ENCODE results near the gene PLS1.
A peak's percentile ranks its signal among the peaks of the same experiment; 100 is the strongest.

Gene PLS1

GRCh38 chr3:142644502-142644901 is 48.3 kb downstream of the PLS1 start:
- DNase-seq, result no peak

- DNase-seq, result no peak
Observed at GRCh38 chr3:142645236-142645793, 49.1 kb downstream of the PLS1 start.

GRCh38 chr3:142646020-142646785 is 50.0 kb downstream of the PLS1 start:
- no peak for DNase-seq

DNA sequence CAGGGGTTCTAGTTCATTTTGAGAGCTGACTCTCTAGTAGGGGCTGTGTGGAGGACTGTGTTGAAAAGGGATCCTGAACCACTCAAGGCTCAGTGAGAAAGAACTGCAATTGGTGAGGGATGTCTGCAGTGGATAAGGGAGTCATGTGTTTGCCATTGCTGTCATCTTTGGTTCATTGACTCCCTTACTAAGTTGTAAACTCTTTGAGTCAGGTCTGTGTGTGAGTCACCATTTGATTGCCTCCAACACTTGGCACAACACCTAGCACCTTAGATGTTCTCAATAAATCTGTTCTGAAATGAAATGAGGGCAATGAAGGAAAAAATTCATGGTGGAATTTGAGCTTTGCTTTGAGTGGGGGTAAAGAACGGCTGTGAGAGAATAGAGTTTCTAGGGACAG is 51.7 kb downstream of the PLS1 start:
- DNase-seq, result no peak

- DNase-seq, result no peak
Observed at GRCh38 chr3:142648950-142649349, 52.8 kb downstream of the PLS1 start.

- peak; percentile 45 for DNase-seq
Observed at GRCh38 chr3:142650001-142650693, 54.0 kb downstream of the PLS1 start.

- DNase-seq, result no peak
Observed at GRCh38 chr3:142651711-142652110, 55.5 kb downstream of the PLS1 start.

DNA sequence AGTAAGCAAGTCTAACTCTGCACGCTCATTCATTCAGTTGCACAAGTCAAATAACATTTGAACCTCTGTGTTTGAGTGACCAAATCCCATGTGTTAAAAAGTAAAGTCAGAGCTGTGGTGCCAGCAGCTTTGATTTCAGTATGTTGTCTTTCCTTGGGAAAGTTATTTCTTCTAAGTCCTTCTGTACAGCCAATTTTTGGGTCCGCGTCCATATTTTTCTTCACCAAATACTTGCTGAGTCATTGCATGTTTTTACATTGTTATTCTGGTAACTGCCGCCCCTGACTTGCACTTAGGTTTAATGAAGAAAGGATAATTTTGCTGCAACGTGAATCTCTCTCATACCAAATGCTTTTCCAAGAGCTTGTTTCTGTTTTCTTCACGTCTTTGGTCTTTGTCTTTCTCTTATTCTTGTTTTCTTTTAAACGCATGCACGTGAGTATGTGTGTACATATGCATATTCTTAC is 56.7 kb downstream of the PLS1 start:
- DNase-seq, result no peak

GRCh38 chr3:142656575-142656974 is 60.4 kb downstream of the PLS1 start:
- no peak for DNase-seq

DNA sequence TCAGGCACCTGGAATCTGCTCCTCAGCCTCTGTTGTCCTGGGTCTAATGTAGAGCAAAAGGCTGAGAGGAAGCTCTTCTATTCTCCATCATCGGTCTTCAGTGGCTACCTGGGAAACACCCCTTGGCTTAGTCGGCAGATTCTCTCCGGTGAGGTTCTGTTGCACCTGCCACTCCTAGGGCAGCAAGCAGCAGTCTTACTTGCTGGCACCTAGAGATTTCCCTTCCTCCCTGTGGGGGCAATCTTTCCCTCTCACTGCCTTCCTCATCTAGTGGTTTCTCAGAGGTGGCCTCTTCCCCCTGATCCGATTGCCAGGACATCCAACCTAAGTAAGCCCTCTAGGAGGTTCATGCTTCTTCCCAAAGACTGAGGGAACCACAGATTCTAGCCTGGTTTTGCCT is 60.8 kb downstream of the PLS1 start:
- no peak for DNase-seq

DNA sequence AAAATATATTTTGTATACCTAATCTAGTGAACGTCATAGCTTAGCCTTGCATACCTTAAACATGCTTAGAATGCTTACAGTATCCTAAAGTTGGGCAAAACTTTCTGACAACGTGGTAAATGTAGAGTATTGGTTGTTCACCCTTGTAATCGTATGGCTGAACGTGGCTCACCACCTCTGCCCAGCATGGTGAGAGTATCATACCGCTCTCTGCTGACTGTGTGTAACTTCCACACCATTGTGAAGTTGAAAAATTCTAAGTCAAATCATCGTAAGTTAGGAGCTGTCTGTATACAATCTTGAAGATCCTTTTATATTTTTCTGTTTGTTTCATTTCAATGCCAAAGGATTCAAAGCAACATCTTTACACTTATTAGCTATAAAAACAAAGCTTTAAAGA is 64.2 kb downstream of the PLS1 start:
- DNase-seq, result no peak

DNA sequence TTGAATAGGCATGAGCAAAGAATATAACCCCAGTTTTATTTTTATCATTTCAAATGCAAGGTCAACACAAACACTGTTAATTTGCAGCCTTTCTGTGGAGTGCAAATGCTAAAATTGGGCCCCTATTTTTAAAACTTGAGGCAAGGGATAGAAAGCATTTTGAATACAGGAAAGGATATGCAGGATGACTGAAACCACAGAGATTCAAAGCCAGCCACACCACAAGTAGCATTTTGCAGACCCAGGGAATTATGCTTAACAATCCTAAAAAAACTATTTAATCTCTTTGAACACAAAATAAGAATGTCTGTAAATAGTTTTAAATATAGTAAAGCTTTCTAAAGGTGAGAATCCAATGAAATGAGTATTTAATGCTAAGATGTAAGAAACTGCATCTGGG is 64.7 kb downstream of the PLS1 start:
- DNase-seq, result no peak

DNA sequence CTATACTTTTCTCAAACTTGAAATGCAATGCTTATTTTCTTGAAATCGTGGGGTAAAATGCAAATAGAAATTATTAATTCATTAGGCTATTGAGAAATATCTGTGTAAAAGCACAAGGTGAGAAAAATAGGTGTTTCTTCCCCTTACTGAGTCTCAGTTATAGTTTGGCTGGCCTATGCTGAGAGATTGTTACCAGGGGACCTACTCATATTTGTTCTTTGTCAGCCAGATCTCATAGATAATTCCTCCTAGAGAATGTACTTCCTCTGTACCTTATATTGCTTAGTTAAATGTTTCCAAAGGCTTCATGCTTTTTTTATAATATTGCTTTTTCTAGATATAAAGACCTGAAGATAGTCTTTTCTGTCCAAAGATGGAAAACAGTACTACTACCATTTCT is 67.7 kb downstream of the PLS1 start:
- DNase-seq, result no peak

GRCh38 chr3:142664311-142664710 is 68.1 kb downstream of the PLS1 start:
- DNase-seq, result no peak

DNA sequence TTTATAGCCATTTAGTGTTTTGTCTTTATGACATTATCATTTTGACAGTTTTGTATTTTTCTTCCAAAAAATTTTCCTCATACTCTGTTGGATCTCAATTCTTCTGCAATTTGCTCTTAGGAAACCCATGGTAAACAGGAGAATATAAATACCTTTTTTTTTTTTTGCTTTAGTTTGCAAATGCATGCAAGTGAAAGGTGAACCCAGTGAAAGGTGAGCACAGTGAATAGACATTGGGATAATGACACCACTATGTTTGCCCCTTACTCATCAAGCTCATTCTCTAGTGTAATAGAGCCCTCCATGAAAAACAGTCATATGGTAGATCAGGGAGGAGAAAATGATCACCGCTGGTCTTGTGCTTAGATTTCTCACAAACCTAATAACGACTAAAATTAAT is 68.6 kb downstream of the PLS1 start:
- no peak for DNase-seq

DNA sequence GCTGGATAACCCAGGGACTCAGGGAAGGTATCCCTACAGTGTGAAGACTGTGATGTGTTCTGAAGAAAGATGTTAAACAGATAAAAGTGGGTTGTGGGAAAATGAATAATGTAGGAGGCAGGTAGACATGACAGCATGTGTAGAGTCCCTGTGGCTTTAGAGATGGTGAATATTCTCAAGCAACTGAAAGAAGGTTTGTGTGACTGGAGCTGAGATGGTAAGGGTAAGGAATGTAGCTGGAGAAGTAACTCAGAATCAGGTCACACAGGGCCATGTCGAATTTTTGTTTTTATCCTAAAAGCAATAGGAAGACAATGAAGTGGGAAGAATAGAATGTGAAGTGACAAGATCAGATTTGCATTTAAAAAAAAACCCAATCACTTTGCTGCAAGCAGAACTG is 73.9 kb downstream of the PLS1 start:
- DNase-seq, result no peak

- no peak for DNase-seq
Observed at GRCh38 chr3:142676151-142676550, 80.0 kb downstream of the PLS1 start.

DNA sequence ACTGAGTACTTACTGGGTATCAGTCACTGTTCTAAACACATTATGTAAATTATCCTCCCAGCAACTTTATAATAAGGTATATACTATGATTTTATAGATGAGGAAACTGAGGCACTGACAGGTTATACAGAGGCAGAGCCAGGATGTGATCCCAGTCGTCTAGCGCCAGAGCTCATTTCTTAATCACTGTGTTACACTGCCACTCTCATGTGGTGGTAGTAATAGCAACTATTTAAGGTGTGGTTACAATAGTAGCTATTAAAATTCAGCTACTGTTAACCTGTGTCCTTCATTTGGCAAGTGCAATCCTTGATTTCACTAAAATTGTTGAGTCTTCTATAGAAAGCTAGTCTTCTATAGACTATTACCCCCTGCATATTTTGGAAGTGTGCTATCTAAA is 84.5 kb downstream of the PLS1 start:
- DNase-seq, result peak; percentile 13

DNA sequence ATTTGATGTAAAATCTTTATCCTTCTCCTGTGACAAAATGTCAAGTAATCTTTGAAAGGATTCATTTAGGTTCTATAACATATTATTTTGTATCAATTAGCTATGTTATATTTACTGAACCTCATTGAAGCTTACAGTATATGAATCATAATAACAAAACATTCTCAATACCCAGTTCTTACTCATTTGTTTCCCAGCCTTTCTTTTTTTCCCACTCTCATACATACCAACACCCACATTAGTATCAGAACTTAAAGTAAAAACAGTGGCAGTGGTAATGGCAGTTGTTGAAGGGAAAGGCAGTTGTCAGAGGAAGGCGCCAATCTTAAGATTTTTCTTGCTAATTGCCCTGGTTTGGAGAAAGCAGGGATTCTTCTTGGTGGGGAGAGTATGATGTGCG is 94.4 kb downstream of the PLS1 start:
- no peak for DNase-seq

DNA sequence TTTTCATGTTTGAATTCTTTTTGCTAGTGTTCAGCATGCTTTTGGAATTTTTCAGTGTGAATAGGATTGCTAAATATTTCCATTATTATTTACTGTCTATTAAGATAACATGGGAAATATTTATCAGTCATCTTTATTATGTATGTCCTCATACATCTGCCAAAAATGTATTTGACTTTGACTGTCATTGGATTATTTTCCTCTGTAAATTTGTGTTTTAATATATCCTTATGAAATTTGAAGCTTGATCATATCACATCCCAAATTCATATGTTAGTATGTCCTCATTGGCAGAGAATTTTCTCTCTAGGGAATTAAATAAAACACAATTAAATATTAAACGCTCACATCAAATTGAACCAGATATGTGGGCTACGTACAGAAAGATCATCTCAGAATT is 95.3 kb downstream of the PLS1 start:
- no peak for DNase-seq

GRCh38 chr3:142693136-142693853 is 97.1 kb downstream of the PLS1 start:
- DNase-seq, result no peak

DNA sequence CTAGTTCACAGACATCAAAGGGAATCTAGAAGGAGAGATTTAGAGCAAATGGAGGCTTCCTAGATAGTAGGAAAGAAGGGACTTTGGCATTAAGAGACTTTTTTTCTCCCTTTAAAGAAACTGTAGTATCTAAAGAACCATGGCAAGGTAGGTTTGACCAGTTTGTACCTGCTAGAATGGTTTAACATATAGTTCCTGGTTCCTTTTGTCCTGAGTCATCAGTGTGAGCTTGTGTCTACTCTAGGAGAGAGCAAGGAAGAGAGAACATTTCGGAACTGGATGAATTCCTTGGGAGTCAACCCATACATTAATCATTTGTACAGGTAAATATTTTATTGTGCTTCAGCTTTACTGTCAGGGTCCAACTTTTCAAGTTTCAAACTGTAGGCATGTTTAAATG is 98.0 kb downstream of the PLS1 start:
- DNase-seq, result no peak

GRCh38 chr3:142705198-142705597 is 109.0 kb downstream of the PLS1 start:
- DNase-seq, result no peak

Data from COR-L47 (cell line).